ENCODE results near the gene TESK2.

GRCh38 chr1:45429561-45430159 is 61.3 kb downstream of the TESK2 start:
- no peak for TF ChIP-seq ZNF70 (CRISPR knock-in tag; IDR thresholded peaks at IDR 0.05)
- TF ChIP-seq CSRNP3 (CRISPR knock-in tag; IDR thresholded peaks at IDR 0.05): no peak
- TF ChIP-seq ISL1 (CRISPR knock-in tag; IDR thresholded peaks at IDR 0.05): no peak
- TF ChIP-seq ARNTL (CRISPR knock-in tag; IDR thresholded peaks at IDR 0.05; ENCODE audit: borderline replicate concordance, low read depth): no peak
- no peak for TF ChIP-seq ZFP30 (CRISPR knock-in tag; IDR thresholded peaks at IDR 0.05)
